Endothelial cell of umbilical vein (primary cell): ENCODE measurements around the gene NID2. TPM values are rescaled to one million over a fixed set of nuclear protein-coding genes. Genes with fewer than 3 reads are reported as not detected.

ENCODE experiments used
- BruUV-seq: library from RNA; stranded (reverse); fragments of 400-500 nt; replicated peaks from 2 replicates; lab custom pipeline; 2021; lab: Mats Ljungman, UMichigan
- CTCF ChIA-PET: fragments of 300-600, 350-600 bp; sonication (Branson Sonifier 250); formaldehyde crosslinking; loops from one replicate; lab custom pipeline; 2021; ENCODE audit warnings: antibody characterized with exemption, inconsistent platforms; lab: Charles Lee
- POLR2A ChIA-PET: fragments of 300-600, 350-600 bp; sonication (Branson Sonifier 250); formaldehyde crosslinking; loops from one replicate; lab custom pipeline; 2021; ENCODE audit warnings: antibody characterized with exemption, inconsistent platforms; lab: Charles Lee
- DNase-seq: peaks from one replicate; pipeline ENCODE4 v3.0.0-alpha.2; 2011; ENCODE audit warnings: low read depth, low spot score
- FAIRE-seq: peaks from 2 replicates; lab custom pipeline; 2011; peaks lifted over from hg19 to GRCh38; lab: Jason Lieb, UNC
- H2AFZ ChIP-seq: 2 replicates; pipeline ENCODE4 v1.6.0; 2012; ENCODE audit warnings: low read depth, low read length, control low read depth, inconsistent platforms
- H3K27ac ChIP-seq: 2 replicates; pipeline ENCODE4 v1.5.1; 2011; ENCODE audit warnings: low read depth, mild to moderate bottlenecking, control low read depth, low read length, moderate library complexity; ENCODE audit not compliant: insufficient read depth
- H3K27me3 ChIP-seq, 2 experiments: 2 replicates each; pipeline versions ENCODE4 v1.6.0 to v1.6.1; 2011; ENCODE audit warnings: low read length in 2 of 2, mixed read lengths in 1 of 2; ENCODE audit not compliant: control insufficient read depth in 2 of 2, insufficient read depth in 2 of 2
- H3K36me3 ChIP-seq, 2 experiments: 2 replicates in 1 of 2; 3 replicates in 1 of 2; pipeline ENCODE4 v1.5.1; 2011; ENCODE audit warnings: low read length in 2 of 2, mild to moderate bottlenecking in 1 of 2, moderate library complexity in 1 of 2; ENCODE audit not compliant: control insufficient read depth in 2 of 2, insufficient read depth in 2 of 2; ENCODE audit errors: extremely low read depth in 1 of 2
- H3K4me1 ChIP-seq: 3 replicates; pipeline ENCODE4 v1.5.1; 2011; ENCODE audit warnings: mild to moderate bottlenecking, low read length; ENCODE audit not compliant: control insufficient read depth, insufficient read depth; ENCODE audit errors: extremely low read depth
- H3K4me2 ChIP-seq: 2 replicates; pipeline ENCODE4 v1.6.1; 2011; ENCODE audit warnings: low read length, control low read depth, mixed read lengths; ENCODE audit not compliant: insufficient read depth
- H3K4me3 ChIP-seq, 3 experiments: fragments of 200-600 bp in 1 of 3; sonication (generic), shearing (Covaris generic) in 1 of 3; replicated peaks in 1 of 3; 2 replicates each; pipeline ENCODE4 v1.5.1; 2011 to 2016; ENCODE audit warnings: control low read depth in 3 of 3, low read length in 3 of 3, mild to moderate bottlenecking in 2 of 3, inconsistent platforms in 1 of 3, low read depth in 1 of 3, moderate library complexity in 1 of 3; ENCODE audit not compliant: insufficient read depth in 1 of 3
- H3K79me2 ChIP-seq: 2 replicates; pipeline ENCODE4 v1.6.0; 2012; ENCODE audit warnings: low read length, inconsistent platforms; ENCODE audit not compliant: control insufficient read depth, insufficient read depth
- H3K9ac ChIP-seq: replicated peaks from 2 replicates; pipeline ENCODE3; 2011; ENCODE audit warnings: low read length, control low read depth; ENCODE audit not compliant: insufficient read depth; ENCODE audit errors: extremely low read depth
- H3K9me1 ChIP-seq: replicated peaks from 3 replicates; pipeline ENCODE4 v1.6.0; 2011; ENCODE audit warnings: mild to moderate bottlenecking, low read length; ENCODE audit not compliant: control insufficient read depth, insufficient read depth; ENCODE audit errors: extremely low read depth
- H3K9me3 ChIP-seq: replicated peaks from 2 replicates; pipeline ENCODE4 v1.5.1; 2012; ENCODE audit warnings: low read length, inconsistent platforms; ENCODE audit not compliant: control insufficient read depth, insufficient read depth
- H4K20me1 ChIP-seq: replicated peaks from 2 replicates; pipeline ENCODE3; 2011; ENCODE audit warnings: mild to moderate bottlenecking, low read length; ENCODE audit not compliant: control insufficient read depth, insufficient read depth; ENCODE audit errors: extremely low read depth
- EZH2 ChIP-seq: IDR thresholded peaks from 2 replicates; pipeline ENCODE4 v1.6.1; 2012; ENCODE audit warnings: borderline replicate concordance, low read depth, mild to moderate bottlenecking, moderate library complexity, low read length, inconsistent platforms; ENCODE audit not compliant: severe bottlenecking
- FOS ChIP-seq: IDR thresholded peaks from 2 replicates; pipeline ENCODE4 v1.6.1; 2011; ENCODE audit warnings: mild to moderate bottlenecking, low read length, moderate library complexity, borderline replicate concordance; ENCODE audit not compliant: insufficient read depth
- GATA2 ChIP-seq: IDR thresholded peaks from 2 replicates; pipeline ENCODE4 v1.7.0; 2011; ENCODE audit warnings: low read depth, mild to moderate bottlenecking, moderate library complexity, mixed read lengths, low read length; ENCODE audit not compliant: insufficient read length, insufficient read depth
- JUN ChIP-seq: IDR thresholded peaks from 2 replicates; pipeline ENCODE4 v1.6.1; 2011; ENCODE audit warnings: borderline replicate concordance, low read depth; ENCODE audit not compliant: insufficient read length, insufficient read depth
- MYC ChIP-seq: IDR thresholded peaks from one replicate; pipeline ENCODE4 v1.6.1; 2011; ENCODE audit warnings: mild to moderate bottlenecking, low read depth, low read length
- POLR2A ChIP-seq: IDR thresholded peaks from 2 replicates; pipeline ENCODE4 v1.6.1; 2012; ENCODE audit warnings: low read depth, mild to moderate bottlenecking, control low read depth, low read length
- POLR2AphosphoS5 ChIP-seq: IDR thresholded peaks from 2 replicates; pipeline ENCODE4 v1.6.1; 2012; ENCODE audit warnings: low read depth, mild to moderate bottlenecking, control low read depth, low read length, moderate library complexity; ENCODE audit not compliant: insufficient read depth
- dilution Hi-C: fragments of 300-500 bp; cut with MboI; formaldehyde crosslinking; loops from one replicate; pipeline ENCODE4 v1.15.0; 2019; ENCODE audit warnings: low sequenced_read_pairs; ENCODE audit not compliant: extremely low pct_ligation_motif_present
- intact Hi-C: fragments of 100-400 bp; cut with micrococcal nuclease; formaldehyde crosslinking; loops from one replicate; pipeline ENCODE4 v1.10.0; 2022
- polyA plus RNA-seq, 4 experiments: library from polyadenylated mRNA; depleted of rRNA in 3 of 4; stranded (reverse) in 3 of 4; unstranded in 1 of 4; fragments of >200 nt; gene quantifications; 2 replicates each; pipeline versions ENCODE4 v1.2.1 to v1.2.3, GENCODE V29; 2011 to 2012; ENCODE audit warnings: missing spikeins in 1 of 4
- total RNA-seq: library from RNA; stranded (reverse); gene quantifications from 2 replicates; pipeline ENCODE4 v1.2.3, GENCODE V29; 2021
- TF ChIP-seq, protein P1 (sequence below): IDR thresholded peaks from 2 replicates; pipeline ENCODE4 v1.6.1; 2011; ENCODE audit not compliant: insufficient read depth, insufficient read length
- TF ChIP-seq, protein P2 (sequence below), 2 donors: IDR thresholded peaks; 1 replicate in 1 of 2; 2 replicates in 1 of 2; pipeline ENCODE4 v1.5.1; 2011; ENCODE audit warnings: low read length in 2 of 2, mild to moderate bottlenecking in 2 of 2, moderate library complexity in 2 of 2, control low read depth in 1 of 2, inconsistent platforms in 1 of 2, low read depth in 1 of 2; ENCODE audit not compliant: insufficient read depth in 1 of 2; ENCODE audit errors: extremely low read depth in 1 of 2

Gene NID2
- total and polyA plus RNA-seq, 2 donors (not counting 3 experiments of a cell fraction or from before 2014, with no cell fraction given), result 22.5 to 56.7 TPM

DNA sequence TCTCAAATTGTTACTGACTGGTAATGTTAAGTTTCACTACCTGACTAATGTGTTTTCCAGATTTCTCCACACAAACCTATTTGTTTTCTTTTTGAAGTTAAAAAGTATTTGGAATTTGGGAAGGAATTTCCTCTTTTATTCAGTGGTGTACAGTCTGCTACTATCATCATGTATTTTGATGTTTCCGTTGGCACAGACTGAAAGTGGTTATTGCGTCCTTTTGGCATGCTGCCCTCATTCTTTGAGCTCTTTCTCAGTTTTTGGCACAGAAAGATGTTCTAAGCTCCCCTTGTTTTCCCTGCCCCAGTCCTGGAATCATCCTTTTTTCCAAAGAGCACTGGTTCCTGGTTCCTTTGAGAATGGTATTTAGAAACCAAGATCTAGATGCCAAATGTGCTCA is 110.9 kb downstream of the NID2 start:
- FAIRE-seq (peak; percentile 18), DNase-seq (peak; percentile 44)
- TF ChIP-seq FOS (no peak), GATA2 (no peak), POLR2AphosphoS5 (no peak), POLR2A (no peak), JUN (no peak), EZH2 (no peak), MYC (no peak)
- TF ChIP-seq, protein P1, sequence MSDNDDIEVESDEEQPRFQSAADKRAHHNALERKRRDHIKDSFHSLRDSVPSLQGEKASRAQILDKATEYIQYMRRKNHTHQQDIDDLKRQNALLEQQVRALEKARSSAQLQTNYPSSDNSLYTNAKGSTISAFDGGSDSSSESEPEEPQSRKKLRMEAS, result no peak
- TF ChIP-seq, protein P2, sequence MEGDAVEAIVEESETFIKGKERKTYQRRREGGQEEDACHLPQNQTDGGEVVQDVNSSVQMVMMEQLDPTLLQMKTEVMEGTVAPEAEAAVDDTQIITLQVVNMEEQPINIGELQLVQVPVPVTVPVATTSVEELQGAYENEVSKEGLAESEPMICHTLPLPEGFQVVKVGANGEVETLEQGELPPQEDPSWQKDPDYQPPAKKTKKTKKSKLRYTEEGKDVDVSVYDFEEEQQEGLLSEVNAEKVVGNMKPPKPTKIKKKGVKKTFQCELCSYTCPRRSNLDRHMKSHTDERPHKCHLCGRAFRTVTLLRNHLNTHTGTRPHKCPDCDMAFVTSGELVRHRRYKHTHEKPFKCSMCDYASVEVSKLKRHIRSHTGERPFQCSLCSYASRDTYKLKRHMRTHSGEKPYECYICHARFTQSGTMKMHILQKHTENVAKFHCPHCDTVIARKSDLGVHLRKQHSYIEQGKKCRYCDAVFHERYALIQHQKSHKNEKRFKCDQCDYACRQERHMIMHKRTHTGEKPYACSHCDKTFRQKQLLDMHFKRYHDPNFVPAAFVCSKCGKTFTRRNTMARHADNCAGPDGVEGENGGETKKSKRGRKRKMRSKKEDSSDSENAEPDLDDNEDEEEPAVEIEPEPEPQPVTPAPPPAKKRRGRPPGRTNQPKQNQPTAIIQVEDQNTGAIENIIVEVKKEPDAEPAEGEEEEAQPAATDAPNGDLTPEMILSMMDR (IDR thresholded peaks at IDR 0.05; ENCODE audit: extremely low read depth in 1 of 2, insufficient read depth in 1 of 2, low read depth in 1 of 2, low read length in 2 of 2), result no peak
- POLR2A ChIA-PET, result no interaction called here
- H3K79me2 ChIP-seq, result no peaks in the 10 kb centered on the region
- H3K36me3 ChIP-seq, result no peaks in the 10 kb centered on the region
- no peak overlapping the region for H3K4me3 ChIP-seq
- peaks cover 3% of the 10 kb centered on the region for H3K4me1 ChIP-seq
- H2AFZ ChIP-seq, result no peak overlapping the region
- no peaks in the 10 kb centered on the region for H3K9me3 ChIP-seq
- H4K20me1 ChIP-seq, result no peaks in the 10 kb centered on the region
- H3K27me3 ChIP-seq, result peaks cover 8 to 19% of the 10 kb centered on the region in 2 experiments
- no peak overlapping the region for H3K27ac ChIP-seq
- no peaks in the 10 kb centered on the region for H3K9me1 ChIP-seq
- BruUV-seq, result no TSS peak
- H3K9ac ChIP-seq, result no peak overlapping the region
- dilution Hi-C loops, result no loop called here
- CTCF ChIA-PET, result interaction anchor here (1.2 kb wide), 1 partner anchor 11 kb away, joined by 3 read pairs; no protein-coding TSS in a partner anchor
- intact Hi-C loops, result no loop called here
- H3K4me2 ChIP-seq, result no peak overlapping the region

Other genes with a start within 250 kb of the NID2 start
- not detected in 2 replicates for gene GNG2, start 208.4 kb downstream of the NID2 start, total RNA-seq
- gene GNG2, start 208.4 kb downstream of the NID2 start, polyA plus RNA-seq, result not detected in 2 replicates
- gene RTRAF, start 79.5 kb downstream of the NID2 start, total RNA-seq, result 225 and 237 TPM in 2 replicates
- 46.8 and 64.0 TPM in 2 replicates for gene RTRAF, start 79.5 kb downstream of the NID2 start, polyA plus RNA-seq
- not detected in 2 replicates for gene PTGDR, start 198.6 kb upstream of the NID2 start, total RNA-seq
- gene PTGDR, start 198.6 kb upstream of the NID2 start, polyA plus RNA-seq, result not detected in 2 replicates
- gene PTGER2, start 245.3 kb upstream of the NID2 start, total RNA-seq, result not detected in 2 replicates
- not detected in 2 replicates for gene PTGER2, start 245.3 kb upstream of the NID2 start, polyA plus RNA-seq